AML-193 (cell line): ENCODE data around the gene SH3PXD2B.
"Not testable (repeated sequence)": the region's sequence is repeated elsewhere in the genome, so short reads cannot be mapped to it uniquely, and the experiment has no call there.

Source experiments
- DNase-seq, 2 experiments: peaks; one replicate each; lab custom pipeline; 2025; lab: John Stamatoyannopoulos, UW

The SH3PXD2B gene

GRCh38 chr5:172365948-172366608, 88.2 kb downstream of the SH3PXD2B start:
- DNase-seq = no peak

- no peak for DNase-seq
These were observed 89.6 kb downstream of the SH3PXD2B start for GRCh38 chr5:172364773-172365172.

GRCh38 chr5:172362755-172363154, 91.6 kb downstream of the SH3PXD2B start:
- no peak for DNase-seq

- DNase-seq = peak; percentile 23 to 34
These were observed 92.6 kb downstream of the SH3PXD2B start for GRCh38 chr5:172361566-172362238.

- DNase-seq = no peak
These were observed 96.0 kb downstream of the SH3PXD2B start for GRCh38 chr5:172358345-172358744.

- no peak for DNase-seq
These were observed 97.8 kb downstream of the SH3PXD2B start for GRCh38 chr5:172356527-172356926.

- DNase-seq = no peak
These were observed 98.3 kb downstream of the SH3PXD2B start for GRCh38 chr5:172356047-172356446.

- DNase-seq = no peak
These were observed 100.5 kb downstream of the SH3PXD2B start for GRCh38 chr5:172353846-172354245.

- DNase-seq = no peak
These were observed 101.0 kb downstream of the SH3PXD2B start for GRCh38 chr5:172353271-172353812.

GRCh38 chr5:172352526-172352925, 101.8 kb downstream of the SH3PXD2B start:
- DNase-seq = not testable (repeated sequence)

- DNase-seq = no peak
These were observed 103.0 kb downstream of the SH3PXD2B start for GRCh38 chr5:172351240-172351778.

GRCh38 chr5:172350212-172351181, 103.8 kb downstream of the SH3PXD2B start:
- DNase-seq = no peak

GRCh38 chr5:172348733-172349132, 105.6 kb downstream of the SH3PXD2B start:
- DNase-seq = not testable (repeated sequence)

- no peak for DNase-seq
These were observed 106.2 kb downstream of the SH3PXD2B start for GRCh38 chr5:172348084-172348483.

GRCh38 chr5:172347496-172348052, 106.8 kb downstream of the SH3PXD2B start:
- DNase-seq = no peak

GRCh38 chr5:172345881-172346280, 108.4 kb downstream of the SH3PXD2B start:
- no peak for DNase-seq

GRCh38 chr5:172344855-172345409, 109.4 kb downstream of the SH3PXD2B start:
- DNase-seq = no peak

GRCh38 chr5:172343741-172344140, 110.6 kb downstream of the SH3PXD2B start:
- DNase-seq = no peak

GRCh38 chr5:172342918-172343317, 111.4 kb downstream of the SH3PXD2B start:
- no peak for DNase-seq

- no peak for DNase-seq
These were observed 114.8 kb downstream of the SH3PXD2B start for GRCh38 chr5:172339264-172340180.
